ENCODE results near the gene MMP25. TPM values are rescaled to one million over a fixed set of nuclear protein-coding genes. Genes with fewer than 3 reads are reported as not detected.

MMP25 gene
- under 1 TPM in 1 of 4 donors, not detected in 3; 0.57 TPM for total RNA-seq

GRCh38 chr16:3045758-3046640 is at the start of gene MMP25:
Gene MMP25 (plus strand): TSS chr16:3046561. CDS start chr16:3046918, 357 bp downstream.
- TF ChIP-seq CTCF (IDR thresholded peaks at IDR 0.05; ENCODE audit: low read depth), result no peak

GRCh38 chr16:2999929-3000328 is 46.4 kb upstream of the MMP25 start:
- no peak for TF ChIP-seq CTCF (IDR thresholded peaks at IDR 0.05; ENCODE audit: low read depth)

GRCh38 chr16:3000540-3000939 is 45.8 kb upstream of the MMP25 start:
- no peak for TF ChIP-seq CTCF (IDR thresholded peaks at IDR 0.05; ENCODE audit: low read depth)

- TF ChIP-seq CTCF (IDR thresholded peaks at IDR 0.05; ENCODE audit: low read depth), result no peak
Observed at GRCh38 chr16:3001316-3001715, 45.0 kb upstream of the MMP25 start.

GRCh38 chr16:3003582-3004270 is 42.6 kb upstream of the MMP25 start:
- no peak for TF ChIP-seq CTCF (IDR thresholded peaks at IDR 0.05; ENCODE audit: low read depth)

- no peak for TF ChIP-seq CTCF (IDR thresholded peaks at IDR 0.05; ENCODE audit: low read depth)
Observed at GRCh38 chr16:3004319-3004718, 42.0 kb upstream of the MMP25 start.

- TF ChIP-seq CTCF (IDR thresholded peaks at IDR 0.05; ENCODE audit: low read depth), result no peak
Observed at GRCh38 chr16:3004781-3005284, 41.5 kb upstream of the MMP25 start.
